Stomach (tissue), 9 donors: ENCODE measurements around the gene SPOCK3. TPM values are rescaled to one million over a fixed set of nuclear protein-coding genes. Genes with fewer than 3 reads are reported as not detected.
A peak's percentile ranks its signal among the peaks of the same experiment; 100 is the strongest.

Experiments used
- DNase-seq, 2 donors: peaks; one replicate each; pipeline versions ENCODE4 v3.0.0 to v3.0.0-alpha.2; 2013 to 2019
- H3K27ac ChIP-seq, 5 donors: fragments of 200-600 bp in 4 of 5; sonication (generic) in 4 of 5; one replicate each; pipeline ENCODE4 v1.5.1; 2013 to 2019; ENCODE audit warnings: mild to moderate bottlenecking in 1 of 5, moderate library complexity in 1 of 5
- H3K27me3 ChIP-seq, 3 donors: fragments of 200-600 bp; sonication (generic); one replicate each; pipeline ENCODE4 v1.5.1; 2017 to 2019; ENCODE audit warnings: mixed run types in 1 of 3
- H3K36me3 ChIP-seq, 4 donors: fragments of 200-600 bp; sonication (generic); 1 replicate in 3 of 4; 2 replicates in 1 of 4; pipeline ENCODE4 v1.5.1; 2016 to 2019
- H3K4me1 ChIP-seq, 4 donors: fragments of 200-600 bp; sonication (generic); one replicate each; pipeline ENCODE4 v1.5.1; 2016 to 2019
- H3K4me3 ChIP-seq, 4 donors: fragments of 200-600 bp; sonication (generic) in 3 of 4; one replicate each; pipeline ENCODE4 v1.5.1; 2016 to 2019; ENCODE audit warnings: mild to moderate bottlenecking in 1 of 4
- H3K9me3 ChIP-seq, 4 donors: fragments of 200-600 bp; sonication (generic); one replicate each; pipeline ENCODE4 v1.5.1; 2016 to 2019
- EP300 ChIP-seq: sonication (generic); formaldehyde crosslinking; IDR thresholded peaks from one replicate; pipeline ENCODE4 v1.6.1; 2017; ENCODE audit warnings: antibody characterized with exemption
- POLR2A ChIP-seq, 4 donors: fragments of 450-650 bp; IDR thresholded peaks; one replicate each; pipeline ENCODE4 v1.6.1; 2016; ENCODE audit warnings: antibody characterized with exemption in 4 of 4, control low read depth in 2 of 4, mild to moderate bottlenecking in 1 of 4, moderate library complexity in 1 of 4
- POLR2AphosphoS5 ChIP-seq, 3 donors: sonication (generic); formaldehyde crosslinking; IDR thresholded peaks; one replicate each; pipeline ENCODE4 v1.6.1; 2016; ENCODE audit warnings: antibody characterized with exemption in 3 of 3
- WGBS, 5 donors: extraction: QIAGEN DNeasy Blood & Tissue Kit in 3 of 5; methylation state at CpG; one replicate each; pipeline versions ENCODE4 v1.1.5 to v1.1.7; 2013 to 2018; 5-methylcytosine and 5-hydroxymethylcytosine counted together
- intact Hi-C: fragments of 100-400 bp; cut with DNase I; formaldehyde crosslinking; loops from one replicate; pipeline ENCODE4 v1.15.1; 2023; ENCODE audit warnings: low total_unique reads
- polyA plus RNA-seq, 3 donors: library from polyadenylated mRNA; stranded (reverse); fragments of 200-250 nt; gene quantifications; one replicate each; pipeline ENCODE4 v1.2.3, GENCODE V29; 2013
- total RNA-seq, 5 donors: library from RNA; depleted of rRNA; stranded (reverse); fragments of >200 nt; gene quantifications; one replicate each; pipeline versions ENCODE4 v1.1.0 to v1.2.3, GENCODE V29; 2014 to 2016
- TF ChIP-seq, protein P1 (sequence below), 7 experiments: fragments of 450-650 bp in 4 of 7; fragments of 200-600 bp in 3 of 7; sonication (generic) in 3 of 7; IDR thresholded peaks; one replicate each; pipeline ENCODE4 v1.5.1; 2016 to 2019; ENCODE audit warnings: antibody characterized with exemption in 7 of 7, control low read depth in 2 of 7, mild to moderate bottlenecking in 1 of 7
- donor health status: healthy with polysubstance abuse.
- donor health status: Bipolar disorder and iron deficiency.
- donor health status: healthy.

Gene SPOCK3
- total and polyA plus RNA-seq, 8 donors = 0.33 to 6.1 (median 1.8) TPM; not detected in 5

DNA sequence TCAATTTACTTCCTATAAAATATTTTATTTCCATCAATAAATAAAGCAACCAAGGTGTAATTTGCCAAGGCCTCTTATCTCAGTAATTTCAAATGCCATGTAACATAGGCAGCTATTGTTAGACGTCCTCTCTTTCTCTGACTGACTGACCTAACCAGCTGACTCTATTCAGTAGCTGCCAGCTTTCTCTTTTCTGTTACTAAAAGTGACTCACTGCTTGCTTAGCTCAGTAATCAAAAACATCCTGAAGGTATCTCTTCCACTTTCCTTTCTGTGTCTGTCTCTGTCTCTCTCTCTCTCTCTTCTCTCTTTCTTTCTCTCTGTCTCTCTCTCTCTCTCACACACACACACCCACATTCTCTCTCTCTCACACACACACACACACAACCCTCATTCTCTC lies 134.2 kb downstream of the SPOCK3 start:
- no peak overlapping the region for H3K4me3 ChIP-seq
- 10 to 26% (median 16%) methylated on average over 1 of the region's 1 CpG for WGBS, 5 donors

DNA sequence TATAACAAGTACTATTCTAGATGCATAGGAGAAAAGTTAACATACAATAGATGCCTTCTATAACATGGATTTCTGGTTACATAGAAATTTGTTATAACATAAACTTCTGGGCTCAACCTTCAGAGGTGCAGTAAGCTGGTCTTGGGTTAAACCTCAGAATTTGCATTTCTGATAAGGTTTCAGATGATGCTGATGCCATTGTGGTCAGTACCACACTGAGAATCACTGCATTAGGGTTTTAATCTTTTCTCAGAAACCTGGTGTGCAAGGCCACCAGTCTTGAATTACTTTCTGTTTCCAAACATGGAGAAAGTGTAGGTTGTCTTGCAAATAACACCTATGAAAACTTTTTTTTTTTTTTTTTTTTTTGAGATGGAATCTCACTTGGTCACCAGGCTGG lies 146.2 kb downstream of the SPOCK3 start:
- intact Hi-C loops = no loop called here
- Histone ChIP-seq H3K27ac (no peak overlapping the region), H3K4me1 (no peaks in the 10 kb centered on the region), H3K36me3 (no peaks in the 10 kb centered on the region), H3K4me3 (no peak overlapping the region), H3K27me3 (no peaks in the 10 kb centered on the region), H3K9me3 (no peaks in the 10 kb centered on the region)
- DNase-seq = no peak
- TF ChIP-seq POLR2AphosphoS5 (IDR thresholded peaks at IDR 0.05) = no peak
- TF ChIP-seq POLR2A (IDR thresholded peaks at IDR 0.05) = no peak
- TF ChIP-seq EP300 = no peak
- TF ChIP-seq, protein P1, sequence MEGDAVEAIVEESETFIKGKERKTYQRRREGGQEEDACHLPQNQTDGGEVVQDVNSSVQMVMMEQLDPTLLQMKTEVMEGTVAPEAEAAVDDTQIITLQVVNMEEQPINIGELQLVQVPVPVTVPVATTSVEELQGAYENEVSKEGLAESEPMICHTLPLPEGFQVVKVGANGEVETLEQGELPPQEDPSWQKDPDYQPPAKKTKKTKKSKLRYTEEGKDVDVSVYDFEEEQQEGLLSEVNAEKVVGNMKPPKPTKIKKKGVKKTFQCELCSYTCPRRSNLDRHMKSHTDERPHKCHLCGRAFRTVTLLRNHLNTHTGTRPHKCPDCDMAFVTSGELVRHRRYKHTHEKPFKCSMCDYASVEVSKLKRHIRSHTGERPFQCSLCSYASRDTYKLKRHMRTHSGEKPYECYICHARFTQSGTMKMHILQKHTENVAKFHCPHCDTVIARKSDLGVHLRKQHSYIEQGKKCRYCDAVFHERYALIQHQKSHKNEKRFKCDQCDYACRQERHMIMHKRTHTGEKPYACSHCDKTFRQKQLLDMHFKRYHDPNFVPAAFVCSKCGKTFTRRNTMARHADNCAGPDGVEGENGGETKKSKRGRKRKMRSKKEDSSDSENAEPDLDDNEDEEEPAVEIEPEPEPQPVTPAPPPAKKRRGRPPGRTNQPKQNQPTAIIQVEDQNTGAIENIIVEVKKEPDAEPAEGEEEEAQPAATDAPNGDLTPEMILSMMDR (IDR thresholded peaks at IDR 0.05) = no peak

More for the DNA sequence above, 134.2 kb downstream of the SPOCK3 start:
- Histone ChIP-seq H3K36me3 (no peaks in the 10 kb centered on the region), H3K4me1 (no peaks in the 10 kb centered on the region), H3K9me3 (no peaks in the 10 kb centered on the region), H3K27ac (no peak overlapping the region), H3K27me3 (no peaks in the 10 kb centered on the region)
- intact Hi-C loops = no loop called here
- TF ChIP-seq, protein P1 (IDR thresholded peaks at IDR 0.05) = no peak
- TF ChIP-seq POLR2AphosphoS5 (IDR thresholded peaks at IDR 0.05) = peak in 1 of 3 donors; percentile 45
- peak in 1 of 2 donors; percentile 33 for DNase-seq

DNA sequence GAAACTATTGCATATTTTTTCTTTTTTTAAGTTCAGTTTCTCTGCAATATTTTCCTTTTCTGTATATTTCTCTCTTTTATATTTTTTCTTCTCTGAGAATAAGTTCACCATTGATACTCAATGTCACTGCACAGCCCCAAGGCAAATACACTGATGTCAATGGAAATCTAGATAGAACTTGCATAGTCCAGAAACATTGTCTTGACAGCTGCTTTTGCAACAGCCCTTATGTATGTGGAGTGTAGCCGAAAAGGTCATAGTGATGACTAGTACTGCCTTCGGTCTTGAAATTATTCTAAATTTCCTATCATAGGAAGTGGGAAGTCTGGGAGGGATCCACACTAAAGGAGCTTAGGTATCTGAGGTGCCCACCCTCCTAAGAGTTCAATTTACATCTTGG lies 150.0 kb downstream of the SPOCK3 start:
- no peaks in the 10 kb centered on the region for H3K9me3 ChIP-seq
- intact Hi-C loops = no loop called here
- no peak for DNase-seq
- H3K4me1 ChIP-seq = no peaks in the 10 kb centered on the region
- WGBS, 5 donors = 88 to 95% (median 90%) methylated on average over 2 of the region's 2 CpGs
- no peak overlapping the region for H3K27ac ChIP-seq
- no peak overlapping the region for H3K4me3 ChIP-seq
- TF ChIP-seq, protein P1 (IDR thresholded peaks at IDR 0.05) = no peak
- TF ChIP-seq POLR2AphosphoS5 (IDR thresholded peaks at IDR 0.05) (no peak), EP300 (no peak), POLR2A (IDR thresholded peaks at IDR 0.05) (no peak)
- H3K27me3 ChIP-seq = no peaks in the 10 kb centered on the region
- no peaks in the 10 kb centered on the region for H3K36me3 ChIP-seq

DNA sequence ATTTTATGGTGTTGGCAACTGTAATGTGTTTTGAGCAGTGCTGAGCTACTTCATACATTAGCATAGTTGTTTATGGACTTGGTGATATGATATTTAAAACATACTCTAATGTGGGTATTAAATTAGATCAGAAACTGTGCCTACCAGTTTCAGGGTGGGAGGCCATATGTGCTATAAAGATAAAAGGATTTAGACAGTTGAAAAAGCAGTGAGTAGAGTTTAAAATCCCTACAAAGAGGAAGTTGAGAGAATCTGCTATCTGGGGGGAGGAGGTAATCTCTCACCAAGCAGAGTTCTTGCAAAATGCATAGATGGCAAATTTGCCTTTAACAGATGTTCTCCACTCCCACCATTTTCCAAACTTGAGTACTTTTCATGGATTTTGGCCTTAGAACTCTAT lies 154.5 kb downstream of the SPOCK3 start:
- H3K36me3 ChIP-seq = no peaks in the 10 kb centered on the region

More for the DNA sequence above, 154.5 kb downstream of the SPOCK3 start:
- Histone ChIP-seq H3K27me3 (no peaks in the 10 kb centered on the region), H3K27ac (no peak overlapping the region), H3K4me1 (no peaks in the 10 kb centered on the region), H3K9me3 (no peaks in the 10 kb centered on the region), H3K4me3 (no peak overlapping the region)
- no peak for DNase-seq
- TF ChIP-seq, protein P1 (IDR thresholded peaks at IDR 0.05) = no peak
- TF ChIP-seq EP300 = no peak
- no peak for TF ChIP-seq POLR2A (IDR thresholded peaks at IDR 0.05)
- no peak for TF ChIP-seq POLR2AphosphoS5 (IDR thresholded peaks at IDR 0.05)
- intact Hi-C loops = no loop called here
